ENCODE measurements around the gene CDK9. TPM values are rescaled to one million over a fixed set of nuclear protein-coding genes. Genes with fewer than 3 reads are reported as not detected.

Gene CDK9
- total RNA-seq, result 53.1 and 57.9 TPM in 2 replicates

GRCh38 chr9:127785933-127786772, at the start of gene CDK9:
TSS of gene CDK9 (plus strand) at chr9:127786034. CDS start at chr9:127786149, 115 bp downstream.

DNA sequence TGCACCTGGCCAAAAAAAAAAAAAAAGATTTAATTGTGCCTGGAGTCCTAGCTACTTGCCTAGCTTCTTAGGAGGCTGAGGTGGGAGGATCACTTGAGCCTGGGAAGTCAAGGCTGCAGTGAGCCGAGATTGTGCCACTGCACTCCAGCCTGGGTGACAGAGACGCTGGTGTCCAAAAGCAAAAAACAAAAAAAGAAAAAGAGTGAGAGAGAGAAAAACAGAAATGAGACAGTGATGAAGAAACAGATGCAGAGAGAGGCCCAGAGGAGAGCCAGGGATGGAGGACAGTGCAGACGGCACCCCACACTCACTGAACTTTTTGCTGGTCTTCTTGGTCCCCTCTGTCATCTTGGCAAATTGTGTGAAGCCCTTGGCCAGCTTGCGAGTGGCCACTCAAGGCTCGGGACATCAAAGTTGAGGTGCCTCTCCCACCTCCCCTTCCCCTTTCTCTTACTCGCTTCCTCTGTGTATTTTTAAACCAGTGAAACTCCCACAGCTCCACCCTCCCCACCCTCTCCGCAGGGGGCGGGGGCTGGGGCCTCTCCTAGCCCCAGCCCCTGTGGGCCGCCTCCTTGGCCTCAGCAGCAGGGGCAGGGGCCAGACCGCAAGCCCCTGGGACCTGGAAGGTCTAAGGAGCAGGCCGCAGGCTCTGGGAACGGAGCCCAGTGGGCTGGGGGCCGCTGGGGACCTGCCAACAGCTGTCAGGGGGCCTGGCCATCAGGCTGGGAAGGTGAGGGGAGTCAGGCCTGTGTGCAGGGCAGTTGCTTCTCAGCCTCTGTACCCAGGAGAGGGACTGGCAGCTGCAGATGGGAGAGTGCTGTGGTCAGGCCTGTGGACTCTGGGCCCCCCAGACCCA, 7.3 kb upstream of the CDK9 start, which contains the start of gene SH2D3C:
TSS of gene SH2D3C (minus strand) at position 387 of the 856 bp plus-strand sequence. CDS start at position 348, 39 bp downstream.

DNA sequence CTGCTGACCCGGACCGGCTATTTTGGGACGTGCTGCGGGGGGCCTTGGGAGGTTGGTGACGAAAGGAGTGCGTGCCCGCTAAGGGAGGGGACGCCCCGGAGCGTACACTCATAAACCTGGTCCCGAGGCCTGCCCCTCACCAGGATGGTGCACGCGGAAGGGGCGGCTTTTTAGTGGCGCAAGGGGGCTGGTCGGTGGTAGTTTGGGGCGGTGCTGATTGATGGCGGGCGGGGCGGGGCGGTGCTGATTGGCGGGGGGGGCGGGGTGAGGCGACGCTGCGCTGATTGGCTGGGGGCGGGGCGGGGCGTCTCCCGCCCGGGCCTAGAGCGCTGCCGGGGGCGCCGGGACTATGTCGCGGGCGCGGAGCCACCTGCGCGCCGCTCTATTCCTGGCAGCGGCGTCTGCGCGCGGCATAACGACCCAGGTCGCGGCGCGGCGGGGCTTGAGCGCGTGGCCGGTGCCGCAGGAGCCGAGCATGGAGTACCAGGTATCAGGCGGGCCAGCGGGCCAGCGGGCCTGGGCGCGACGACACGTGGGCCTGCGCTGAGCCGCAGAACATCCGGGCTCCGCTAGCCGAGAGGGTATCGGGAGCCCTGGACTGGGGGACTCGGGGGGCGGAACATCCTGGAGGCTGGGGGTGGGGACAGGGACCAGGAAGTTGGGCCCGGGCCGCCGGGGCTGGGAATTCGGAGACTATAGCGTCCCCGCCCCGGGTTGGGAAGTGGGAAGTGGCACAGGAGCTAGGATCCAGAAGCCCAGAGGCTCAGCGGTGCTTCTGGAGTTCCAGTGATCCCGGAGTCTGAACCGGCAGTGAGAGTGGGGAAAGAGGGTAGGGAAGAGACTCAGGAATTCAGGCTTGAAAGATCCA, 17.0 kb downstream of the CDK9 start, which contains the start of gene FPGS:
TSS of gene FPGS (plus strand) at position 307 of the 868 bp plus-strand sequence. CDS start at position 350, 43 bp downstream.

Small RNA genes lying within 50 kb of the gene (small RNA-seq; reads per million reads assigned to genes)
- gene RF00019, result not detected

Other genes starting within 250 kb of the CDK9 start
- 29.2 and 42.9 TPM in 2 replicates for gene STXBP1, start 173.8 kb upstream of the CDK9 start, total RNA-seq
- gene CFAP157, start 79.0 kb upstream of the CDK9 start, total RNA-seq, result 0.16 TPM in 1 of 2 replicates, not detected in the other
- gene PTRH1, start 70.4 kb upstream of the CDK9 start, total RNA-seq, result 13.0 and 13.8 TPM in 2 replicates
- not detected in 2 replicates for gene TTC16, start 70.0 kb upstream of the CDK9 start, total RNA-seq
- gene TOR2A, start 50.7 kb upstream of the CDK9 start, total RNA-seq, result 3.8 and 4.7 TPM in 2 replicates
- under 0.01 and 0.36 TPM in 2 replicates for gene SH2D3C, start 7.4 kb upstream of the CDK9 start, total RNA-seq
- 79.1 and 93.1 TPM in 2 replicates for gene FPGS, start 16.8 kb downstream of the CDK9 start, total RNA-seq
- 28.9 and 33.0 TPM in 2 replicates for gene ENG, start 68.6 kb downstream of the CDK9 start, total RNA-seq
- gene AK1, start 91.6 kb downstream of the CDK9 start, total RNA-seq, result 62.8 and 85.4 TPM in 2 replicates
- 80.3 and 89.6 TPM in 2 replicates for gene ST6GALNAC6, start 113.6 kb downstream of the CDK9 start, total RNA-seq
- gene ST6GALNAC4, start 131.0 kb downstream of the CDK9 start, total RNA-seq, result 30.8 and 31.7 TPM in 2 replicates
- 2.9 and 4.7 TPM in 2 replicates for gene PIP5KL1, start 144.7 kb downstream of the CDK9 start, total RNA-seq
- gene DPM2, start 151.8 kb downstream of the CDK9 start, total RNA-seq, result 10.2 and 11.0 TPM in 2 replicates
- gene EEIG1, start 195.0 kb downstream of the CDK9 start, total RNA-seq, result 15.6 and 17.2 TPM in 2 replicates

Data from hair follicle dermal papilla cell (primary cell).